BLaER1 (cell line): ENCODE measurements around the gene SIRPB1.
A peak's percentile ranks its signal among the peaks of the same experiment; 100 is the strongest.
"Not testable (repeated sequence)": the region's sequence is repeated elsewhere in the genome, so short reads cannot be mapped to it uniquely, and the experiment has no call there.

Source experiments
- H3K27ac ChIP-seq: shearing (Covaris generic); formaldehyde crosslinking; 2 replicates; pipeline ENCODE4 v1.8.1; 2022
- H3K27me3 ChIP-seq: shearing (Covaris generic); formaldehyde crosslinking; 2 replicates; pipeline ENCODE4 v1.8.1; 2022
- H3K36me3 ChIP-seq: shearing (Covaris generic); formaldehyde crosslinking; 2 replicates; pipeline ENCODE4 v1.8.1; 2022
- H3K4me1 ChIP-seq: shearing (Covaris generic); formaldehyde crosslinking; 2 replicates; pipeline ENCODE4 v1.8.1; 2022
- H3K4me2 ChIP-seq: shearing (Covaris generic); formaldehyde crosslinking; 2 replicates; pipeline ENCODE4 v1.8.1; 2022
- H3K4me3 ChIP-seq: shearing (Covaris generic); formaldehyde crosslinking; 2 replicates; pipeline ENCODE4 v1.8.1; 2022
- H3K9ac ChIP-seq: shearing (Covaris generic); formaldehyde crosslinking; 2 replicates; pipeline ENCODE4 v1.8.1; 2022
- H3K9me3 ChIP-seq: shearing (Covaris generic); formaldehyde crosslinking; 2 replicates; pipeline ENCODE4 v1.8.1; 2022
- H4K20me1 ChIP-seq: shearing (Covaris generic); formaldehyde crosslinking; 2 replicates; pipeline ENCODE4 v1.8.1; 2022
- Cebpa-rat ChIP-seq: shearing (Covaris generic); IDR thresholded peaks from 2 replicates; pipeline ENCODE4 v1.8.1; 2022

SIRPB1 gene

GRCh38 chr20:1627200-1627550 lies 7.4 kb upstream of the SIRPB1 start:
- no peak overlapping the region for H3K4me3 ChIP-seq
- H3K36me3 ChIP-seq: no peaks in the 10 kb centered on the region
- no peaks in the 10 kb centered on the region for H3K27me3 ChIP-seq
- no peak overlapping the region for H3K9ac ChIP-seq
- H3K27ac ChIP-seq: no peak overlapping the region
- peaks cover 17% of the 10 kb centered on the region for H3K4me1 ChIP-seq
- no peak overlapping the region for H3K4me2 ChIP-seq
- H4K20me1 ChIP-seq: no peaks in the 10 kb centered on the region
- TF ChIP-seq Cebpa-rat: no peak
- H3K9me3 ChIP-seq: no peaks in the 10 kb centered on the region

GRCh38 chr20:1626528-1627199 lies 6.9 kb upstream of the SIRPB1 start:
- H4K20me1 ChIP-seq: no peaks in the 10 kb centered on the region
- H3K36me3 ChIP-seq: no peaks in the 10 kb centered on the region
- no peak overlapping the region for H3K4me2 ChIP-seq
- no peak for TF ChIP-seq Cebpa-rat
- H3K27ac ChIP-seq: no peak overlapping the region
- peaks cover 17% of the 10 kb centered on the region for H3K4me1 ChIP-seq
- no peak overlapping the region for H3K4me3 ChIP-seq
- no peaks in the 10 kb centered on the region for H3K27me3 ChIP-seq
- H3K9me3 ChIP-seq: no peaks in the 10 kb centered on the region
- H3K9ac ChIP-seq: no peak overlapping the region

GRCh38 chr20:1625083-1625690 lies 5.4 kb upstream of the SIRPB1 start:
- Histone ChIP-seq H3K9ac (no peak overlapping the region), H3K4me3 (no peak overlapping the region), H3K4me2 (no peak overlapping the region), H3K9me3 (no peaks in the 10 kb centered on the region), H3K27ac (no peak overlapping the region), H3K36me3 (no peaks in the 10 kb centered on the region), H3K27me3 (no peaks in the 10 kb centered on the region), H3K4me1 (peaks cover 24% of the 10 kb centered on the region), H4K20me1 (no peaks in the 10 kb centered on the region)
- TF ChIP-seq Cebpa-rat: no peak

- no peak overlapping the region for H3K4me3 ChIP-seq
- no peaks in the 10 kb centered on the region for H3K36me3 ChIP-seq
- no peaks in the 10 kb centered on the region for H3K27me3 ChIP-seq
- H3K9me3 ChIP-seq: peaks cover 7% of the 10 kb centered on the region
- no peak for TF ChIP-seq Cebpa-rat
- no peak overlapping the region for H3K27ac ChIP-seq
- H4K20me1 ChIP-seq: no peaks in the 10 kb centered on the region
- no peak overlapping the region for H3K4me2 ChIP-seq
- H3K9ac ChIP-seq: no peak overlapping the region
- peaks cover 23% of the 10 kb centered on the region for H3K4me1 ChIP-seq
Measured at GRCh38 chr20:1623501-1624205, 3.8 kb upstream of the SIRPB1 start.

GRCh38 chr20:1622450-1622849 lies 2.6 kb upstream of the SIRPB1 start:
- Histone ChIP-seq H3K27ac (no peak overlapping the region), H4K20me1 (no peaks in the 10 kb centered on the region), H3K4me2 (0 out of 2 replicates have a peak overlapping the region, but pooled peaks have one; percentile 0), H3K9ac (no peak overlapping the region), H3K4me3 (no peak overlapping the region), H3K27me3 (no peaks in the 10 kb centered on the region), H3K9me3 (peaks cover 12% of the 10 kb centered on the region), H3K4me1 (peaks cover 23% of the 10 kb centered on the region), H3K36me3 (no peaks in the 10 kb centered on the region)
- TF ChIP-seq Cebpa-rat: no peak

GRCh38 chr20:1621316-1621715 lies 1.5 kb upstream of the SIRPB1 start:
- H3K4me2 ChIP-seq: no peak overlapping the region
- H3K4me3 ChIP-seq: no peak overlapping the region
- peaks cover 23% of the 10 kb centered on the region for H3K4me1 ChIP-seq
- H4K20me1 ChIP-seq: no peaks in the 10 kb centered on the region
- H3K27me3 ChIP-seq: no peaks in the 10 kb centered on the region
- no peak overlapping the region for H3K27ac ChIP-seq
- no peaks in the 10 kb centered on the region for H3K36me3 ChIP-seq
- no peak overlapping the region for H3K9ac ChIP-seq
- H3K9me3 ChIP-seq: peaks cover 12% of the 10 kb centered on the region
- TF ChIP-seq Cebpa-rat: no peak

GRCh38 chr20:1618954-1619540 lies 762 bp downstream of the SIRPB1 start:
- H3K9ac ChIP-seq: no peak overlapping the region
- H3K4me2 ChIP-seq: peak overlapping the region; percentile 66; the same call in 1 of the 2 replicates
- no peak overlapping the region for H3K27ac ChIP-seq
- no peaks in the 10 kb centered on the region for H3K36me3 ChIP-seq
- TF ChIP-seq Cebpa-rat: no peak
- no peaks in the 10 kb centered on the region for H4K20me1 ChIP-seq
- peaks cover 12% of the 10 kb centered on the region for H3K9me3 ChIP-seq
- H3K27me3 ChIP-seq: no peaks in the 10 kb centered on the region
- peaks cover 23% of the 10 kb centered on the region for H3K4me1 ChIP-seq
- no peak overlapping the region for H3K4me3 ChIP-seq

GRCh38 chr20:1618479-1618878 lies 1.3 kb downstream of the SIRPB1 start:
- no peak overlapping the region for H3K9ac ChIP-seq
- H3K4me3 ChIP-seq: no peak overlapping the region

GRCh38 chr20:1616858-1617434 lies 2.9 kb downstream of the SIRPB1 start:
- H3K4me1 ChIP-seq: peaks cover 19% of the 10 kb centered on the region
- no peaks in the 10 kb centered on the region for H3K36me3 ChIP-seq
- H3K9me3 ChIP-seq: peaks cover 12% of the 10 kb centered on the region
- no peaks in the 10 kb centered on the region for H4K20me1 ChIP-seq
- H3K9ac ChIP-seq: no peak overlapping the region
- no peak overlapping the region for H3K27ac ChIP-seq
- TF ChIP-seq Cebpa-rat: no peak
- no peaks in the 10 kb centered on the region for H3K27me3 ChIP-seq
- H3K4me3 ChIP-seq: no peak overlapping the region
- no peak overlapping the region for H3K4me2 ChIP-seq

More at GRCh38 chr20:1618479-1618878, 1.3 kb downstream of the SIRPB1 start:
- H3K4me1 ChIP-seq: peaks cover 23% of the 10 kb centered on the region
- no peaks in the 10 kb centered on the region for H4K20me1 ChIP-seq
- H3K4me2 ChIP-seq: no peak overlapping the region
- H3K9me3 ChIP-seq: peaks cover 12% of the 10 kb centered on the region
- H3K27me3 ChIP-seq: no peaks in the 10 kb centered on the region
- no peak for TF ChIP-seq Cebpa-rat
- no peaks in the 10 kb centered on the region for H3K36me3 ChIP-seq
- no peak overlapping the region for H3K27ac ChIP-seq

- not testable (repeated sequence) for H3K9ac ChIP-seq, H4K20me1 ChIP-seq, H3K4me2 ChIP-seq, H3K4me1 ChIP-seq, H3K27ac ChIP-seq, H3K4me3 ChIP-seq, H3K27me3 ChIP-seq, H3K36me3 ChIP-seq, H3K9me3 ChIP-seq
Measured at GRCh38 chr20:1610404-1610803, 9.4 kb downstream of the SIRPB1 start.

- H4K20me1 ChIP-seq, H3K27ac ChIP-seq, H3K4me1 ChIP-seq, H3K36me3 ChIP-seq, H3K27me3 ChIP-seq, H3K4me3 ChIP-seq, H3K9ac ChIP-seq, H3K4me2 ChIP-seq, H3K9me3 ChIP-seq: not testable (repeated sequence)
Measured at GRCh38 chr20:1608678-1609347, 11.0 kb downstream of the SIRPB1 start.
